Measurements from ENCODE around the gene TINCR.

Gene TINCR

GRCh38 chr19:5587071-5587455 is 19.3 kb upstream of the TINCR start:
- Histone ChIP-seq H3K4me2 (ENCODE audit: low read length) (no peak overlapping the region), H3K4me1 (ENCODE audit: control insufficient read depth, low read length) (no peaks in the 10 kb centered on the region), H3K79me2 (ENCODE audit: control insufficient read depth, low read length) (no peaks in the 10 kb centered on the region), H3K36me3 (ENCODE audit: control insufficient read depth, low read length) (peaks cover 60% of the 10 kb centered on the region), H4K20me1 (ENCODE audit: control insufficient read depth, insufficient read depth, low read depth, low read length) (no peaks in the 10 kb centered on the region), H3K4me3 (ENCODE audit: low read length) (no peak overlapping the region), H3K9me2 (replicated peaks; ENCODE audit: control insufficient read depth, low read length) (no peaks in the 10 kb centered on the region), H3K27me3 (ENCODE audit: control insufficient read depth, low read length) (no peaks in the 10 kb centered on the region), H3F3A (ENCODE audit: control insufficient read depth, insufficient read depth) (no peaks in the 10 kb centered on the region), H3K9me3 (ENCODE audit: control insufficient read depth, insufficient read depth, low read length) (no peaks in the 10 kb centered on the region), H3K27ac (ENCODE audit: low read depth, low read length) (no peak overlapping the region)
- TF ChIP-seq EZH2phosphoT487 (IDR thresholded peaks at IDR 0.05; ENCODE audit: borderline replicate concordance, low read length), result no peak
- no peak for TF ChIP-seq CTCF (IDR thresholded peaks at IDR 0.05; ENCODE audit: low read depth, low read length, poor library complexity, severe bottlenecking)

- Histone ChIP-seq H3K27ac (ENCODE audit: low read depth, low read length) (no peak overlapping the region), H3K9me3 (ENCODE audit: control insufficient read depth, insufficient read depth, low read length) (no peaks in the 10 kb centered on the region), H3K9me2 (replicated peaks; ENCODE audit: control insufficient read depth, low read length) (no peaks in the 10 kb centered on the region), H3K4me3 (ENCODE audit: low read length) (no peak overlapping the region), H4K20me1 (ENCODE audit: control insufficient read depth, insufficient read depth, low read depth, low read length) (no peaks in the 10 kb centered on the region), H3K4me1 (ENCODE audit: control insufficient read depth, low read length) (no peaks in the 10 kb centered on the region), H3F3A (ENCODE audit: control insufficient read depth, insufficient read depth) (no peaks in the 10 kb centered on the region), H3K79me2 (ENCODE audit: control insufficient read depth, low read length) (no peaks in the 10 kb centered on the region), H3K36me3 (ENCODE audit: control insufficient read depth, low read length) (peaks cover 54% of the 10 kb centered on the region), H3K4me2 (ENCODE audit: low read length) (no peak overlapping the region), H3K27me3 (ENCODE audit: control insufficient read depth, low read length) (no peaks in the 10 kb centered on the region)
- TF ChIP-seq EZH2phosphoT487 (IDR thresholded peaks at IDR 0.05; ENCODE audit: borderline replicate concordance, low read length) (no peak), CTCF (IDR thresholded peaks at IDR 0.05; ENCODE audit: low read depth, low read length, poor library complexity, severe bottlenecking) (no peak)
Measured at GRCh38 chr19:5586300-5587070, 18.7 kb upstream of the TINCR start.

DNA sequence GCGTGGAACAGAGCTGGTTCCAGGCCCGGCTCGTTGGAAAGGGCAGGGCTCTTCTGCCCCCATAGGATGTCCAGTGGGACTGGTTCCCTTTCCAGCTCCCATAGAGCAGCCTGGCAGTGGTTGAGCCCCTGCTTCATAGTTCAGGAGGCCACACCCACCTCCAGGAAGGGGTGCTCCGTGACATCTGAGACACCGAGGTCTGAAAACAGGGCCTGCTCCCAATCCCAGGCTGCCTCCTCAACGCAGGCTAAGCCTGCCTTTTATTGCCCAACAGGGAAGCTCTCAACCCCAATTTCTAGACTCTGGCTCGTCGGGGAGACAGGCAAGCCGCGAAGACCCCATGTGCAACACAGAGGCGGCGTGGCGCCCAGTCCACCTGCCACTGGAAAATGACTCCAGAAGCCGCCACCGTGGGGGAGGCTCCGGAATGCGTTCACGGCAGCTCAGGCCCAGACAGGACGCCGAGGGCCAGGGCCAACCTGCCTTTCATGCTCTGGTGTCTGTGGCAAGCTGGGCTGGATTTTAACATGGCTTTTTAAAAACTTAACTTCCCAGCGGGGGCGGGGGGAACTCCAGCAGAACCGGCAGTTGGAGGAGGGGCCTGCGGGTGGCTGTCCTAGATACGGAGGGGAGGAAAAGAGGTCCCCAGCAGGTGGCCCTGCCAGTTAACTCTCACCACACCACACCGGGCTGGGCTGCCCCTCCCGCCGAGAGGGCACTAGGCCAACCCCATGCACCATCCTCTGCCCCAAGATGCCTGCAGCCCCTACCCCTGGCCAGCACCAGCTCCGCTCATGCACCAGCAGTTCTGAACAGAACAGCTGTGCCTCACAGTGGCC is 17.9 kb upstream of the TINCR start:
- Histone ChIP-seq H3K4me3 (ENCODE audit: low read length) (no peak overlapping the region), H3K4me1 (ENCODE audit: control insufficient read depth, low read length) (no peaks in the 10 kb centered on the region), H3K9me2 (replicated peaks; ENCODE audit: control insufficient read depth, low read length) (no peaks in the 10 kb centered on the region), H3K4me2 (ENCODE audit: low read length) (no peak overlapping the region), H4K20me1 (ENCODE audit: control insufficient read depth, insufficient read depth, low read depth, low read length) (no peaks in the 10 kb centered on the region), H3K27ac (ENCODE audit: low read depth, low read length) (no peak overlapping the region), H3K9me3 (ENCODE audit: control insufficient read depth, insufficient read depth, low read length) (no peaks in the 10 kb centered on the region), H3K79me2 (ENCODE audit: control insufficient read depth, low read length) (no peaks in the 10 kb centered on the region), H3K27me3 (ENCODE audit: control insufficient read depth, low read length) (no peaks in the 10 kb centered on the region), H3K36me3 (ENCODE audit: control insufficient read depth, low read length) (peaks cover 49% of the 10 kb centered on the region), H3F3A (ENCODE audit: control insufficient read depth, insufficient read depth) (no peaks in the 10 kb centered on the region)
- no peak for TF ChIP-seq CTCF (IDR thresholded peaks at IDR 0.05; ENCODE audit: low read depth, low read length, poor library complexity, severe bottlenecking)
- no peak for TF ChIP-seq EZH2phosphoT487 (IDR thresholded peaks at IDR 0.05; ENCODE audit: borderline replicate concordance, low read length)

Measured in DOHH2 (cell line).